ENCODE measurements around the gene R3HCC1L. TPM values are rescaled to one million over a fixed set of nuclear protein-coding genes. Genes with fewer than 3 reads are reported as not detected.

Gene R3HCC1L
- total RNA-seq, 1 donor = 12.1 TPM

GRCh38 chr10:98261436-98262277 is 127.2 kb downstream of the R3HCC1L start:
- TF ChIP-seq CTCF (IDR thresholded peaks at IDR 0.05; ENCODE audit: insufficient read depth, low read depth, low read length) = no peak
- no peak overlapping the region for H3K4me3 ChIP-seq (ENCODE audit: low read depth, low read length)
- no peak for DNase-seq (ENCODE audit: low read depth)

GRCh38 chr10:98262571-98262970 is 128.1 kb downstream of the R3HCC1L start:
- TF ChIP-seq CTCF (IDR thresholded peaks at IDR 0.05; ENCODE audit: insufficient read depth, low read depth, low read length) = peak; percentile 50
- no peak for DNase-seq (ENCODE audit: low read depth)
- no peak overlapping the region for H3K4me3 ChIP-seq (ENCODE audit: low read depth, low read length)

- H3K4me3 ChIP-seq (ENCODE audit: low read depth, low read length) = no peak overlapping the region
- no peak for DNase-seq (ENCODE audit: low read depth)
- TF ChIP-seq CTCF (IDR thresholded peaks at IDR 0.05; ENCODE audit: insufficient read depth, low read depth, low read length) = no peak
Observed at GRCh38 chr10:98263088-98263487, 128.6 kb downstream of the R3HCC1L start.

- DNase-seq (ENCODE audit: low read depth) = no peak
- H3K4me3 ChIP-seq (ENCODE audit: low read depth, low read length) = no peak overlapping the region
- TF ChIP-seq CTCF (IDR thresholded peaks at IDR 0.05; ENCODE audit: insufficient read depth, low read depth, low read length) = no peak
Observed at GRCh38 chr10:98264378-98265065, 130.1 kb downstream of the R3HCC1L start.

- DNase-seq (ENCODE audit: low read depth) = no peak
- no peak overlapping the region for H3K4me3 ChIP-seq (ENCODE audit: low read depth, low read length)
- no peak for TF ChIP-seq CTCF (IDR thresholded peaks at IDR 0.05; ENCODE audit: insufficient read depth, low read depth, low read length)
Observed at GRCh38 chr10:98265403-98266378, 131.2 kb downstream of the R3HCC1L start.

- DNase-seq (ENCODE audit: low read depth) = no peak
- peak overlapping the region; percentile 54 for H3K4me3 ChIP-seq (ENCODE audit: low read depth, low read length)
- no peak for TF ChIP-seq CTCF (IDR thresholded peaks at IDR 0.05; ENCODE audit: insufficient read depth, low read depth, low read length)
Observed at GRCh38 chr10:98266647-98267046, 132.2 kb downstream of the R3HCC1L start.

Measured in fibroblast of villous mesenchyme (primary cell).